Mesendoderm (in vitro differentiated cells): ENCODE data around the gene OR2V1.
A peak's percentile ranks its signal among the peaks of the same experiment; 100 is the strongest.
"Not testable (repeated sequence)": the region's sequence is repeated elsewhere in the genome, so short reads cannot be mapped to it uniquely, and the experiment has no call there.

ENCODE experiments used
- DNase-seq: peaks from one replicate; pipeline ENCODE4 v3.0.0; 2013
- H2AK5ac ChIP-seq: 2 replicates; pipeline ENCODE4 v1.6.1; 2013; ENCODE audit warnings: low read length, inconsistent platforms
- H2BK120ac ChIP-seq: 2 replicates; pipeline ENCODE4 v1.6.1; 2013; ENCODE audit warnings: low read depth, mild to moderate bottlenecking, low read length, moderate library complexity, mixed read lengths
- H2BK15ac ChIP-seq: replicated peaks from 2 replicates; pipeline ENCODE4 v1.6.1; 2013; ENCODE audit warnings: low read depth, mild to moderate bottlenecking, moderate library complexity
- H2BK5ac ChIP-seq: 2 replicates; pipeline ENCODE4 v1.6.1; 2013; ENCODE audit warnings: low read length, inconsistent platforms
- H3K18ac ChIP-seq: 2 replicates; pipeline ENCODE4 v1.6.1; 2013; ENCODE audit warnings: mild to moderate bottlenecking, low read length, mixed read lengths
- H3K23ac ChIP-seq: one replicate; pipeline ENCODE4 v1.6.1; 2013; ENCODE audit warnings: low read length
- H3K27ac ChIP-seq: 2 replicates; pipeline ENCODE4 v1.5.1; 2013; ENCODE audit warnings: low read depth, mild to moderate bottlenecking, inconsistent platforms, low read length, moderate library complexity
- H3K27me3 ChIP-seq: 2 replicates; pipeline ENCODE4 v1.6.1; 2013; ENCODE audit warnings: low read length, control low read depth, mild to moderate bottlenecking, inconsistent platforms; ENCODE audit not compliant: insufficient read depth, poor library complexity
- H3K36me3 ChIP-seq: 2 replicates; pipeline ENCODE4 v1.6.1; 2013; ENCODE audit warnings: low read length, inconsistent platforms; ENCODE audit not compliant: control insufficient read depth, insufficient read depth
- H3K4ac ChIP-seq: one replicate; pipeline ENCODE4 v1.6.1; 2013; ENCODE audit warnings: low read depth, mild to moderate bottlenecking, low read length, moderate library complexity
- H3K4me1 ChIP-seq: 2 replicates; pipeline ENCODE4 v1.6.1; 2013; ENCODE audit warnings: low read depth, low read length, inconsistent platforms; ENCODE audit not compliant: control insufficient read depth
- H3K4me2 ChIP-seq: 2 replicates; pipeline ENCODE4 v1.6.1; 2013; ENCODE audit warnings: low read length
- H3K4me3 ChIP-seq: 2 replicates; pipeline ENCODE4 v1.5.1; 2013; ENCODE audit warnings: mild to moderate bottlenecking, low read length
- H3K56ac ChIP-seq: one replicate; pipeline ENCODE4 v1.6.1; 2013; ENCODE audit warnings: low read length
- H3K79me1 ChIP-seq: 2 replicates; pipeline ENCODE4 v1.6.1; 2013; ENCODE audit warnings: low read length, inconsistent platforms
- H3K79me2 ChIP-seq: 2 replicates; pipeline ENCODE4 v1.6.1; 2013; ENCODE audit warnings: mild to moderate bottlenecking, low read length; ENCODE audit not compliant: control insufficient read depth, insufficient read depth
- H3K9ac ChIP-seq: 2 replicates; pipeline ENCODE4 v1.6.1; 2013; ENCODE audit warnings: low read length, inconsistent platforms
- H4K5ac ChIP-seq: one replicate; pipeline ENCODE4 v1.6.1; 2013; ENCODE audit warnings: low read length
- H4K8ac ChIP-seq: one replicate; pipeline ENCODE4 v1.6.1; 2013; ENCODE audit warnings: low read depth, mild to moderate bottlenecking, control low read depth, low read length, moderate library complexity
- WGBS: extraction: QIAGEN DNeasy Blood & Tissue Kit; methylation state at CpG from one replicate; pipeline ENCODE4 v1.1.7; 2013; ENCODE audit warnings: low lambda C conversion rate, missing lambda C conversion rate; ENCODE audit not compliant: insufficient coverage; ENCODE audit errors: extremely low coverage; 5-methylcytosine and 5-hydroxymethylcytosine counted together

The OR2V1 gene

GRCh38 chr5:181114844-181115778, 15.9 kb downstream of the OR2V1 start:
- Histone ChIP-seq H2AK5ac (no peak overlapping the region), H2BK15ac (no peak overlapping the region), H3K9ac (no peak overlapping the region), H4K8ac (no peak overlapping the region), H4K5ac (no peak overlapping the region), H3K4me3 (no peak overlapping the region), H3K27me3 (peaks cover 4% of the 10 kb centered on the region), H3K56ac (no peak overlapping the region), H3K4ac (no peak overlapping the region), H3K27ac (no peak overlapping the region), H3K23ac (no peak overlapping the region), H3K4me2 (no peak overlapping the region), H3K36me3 (no peaks in the 10 kb centered on the region), H2BK5ac (no peak overlapping the region), H3K4me1 (no peaks in the 10 kb centered on the region), H3K79me2 (no peaks in the 10 kb centered on the region), H3K18ac (no peak overlapping the region), H2BK120ac (no peak overlapping the region), H3K79me1 (no peaks in the 10 kb centered on the region)
- peak; percentile 45 for DNase-seq
- WGBS, result no CpG with 5 or more reads among the region's 47 CpGs

- Histone ChIP-seq H3K4me2 (no peak overlapping the region), H2BK5ac (no peak overlapping the region), H3K27ac (no peak overlapping the region), H3K36me3 (no peaks in the 10 kb centered on the region), H3K4me3 (no peak overlapping the region), H3K27me3 (peaks cover 4% of the 10 kb centered on the region), H2AK5ac (no peak overlapping the region), H3K4ac (no peak overlapping the region), H3K56ac (no peak overlapping the region), H4K5ac (no peak overlapping the region), H3K79me2 (no peaks in the 10 kb centered on the region), H3K4me1 (no peaks in the 10 kb centered on the region), H2BK120ac (no peak overlapping the region), H2BK15ac (no peak overlapping the region), H3K79me1 (no peaks in the 10 kb centered on the region), H3K9ac (no peak overlapping the region), H3K18ac (no peak overlapping the region), H3K23ac (no peak overlapping the region), H4K8ac (no peak overlapping the region)
- no CpG with 5 or more reads among the region's 33 CpGs for WGBS
- DNase-seq, result peak; percentile 19
Observed at GRCh38 chr5:181114284-181114843, 16.6 kb downstream of the OR2V1 start.

GRCh38 chr5:181113572-181113971, 17.4 kb downstream of the OR2V1 start:
- H3K79me1 ChIP-seq, H3K18ac ChIP-seq, H3K4me2 ChIP-seq, H4K8ac ChIP-seq, H3K23ac ChIP-seq, H2AK5ac ChIP-seq, H3K27ac ChIP-seq, H3K9ac ChIP-seq, DNase-seq, H4K5ac ChIP-seq, H2BK5ac ChIP-seq, H3K36me3 ChIP-seq, H3K27me3 ChIP-seq, H2BK15ac ChIP-seq, H3K56ac ChIP-seq, H3K4me3 ChIP-seq, H3K4ac ChIP-seq, H2BK120ac ChIP-seq, H3K79me2 ChIP-seq, H3K4me1 ChIP-seq: not testable (repeated sequence)
- WGBS, result no CpG with 5 or more reads among the region's 13 CpGs

GRCh38 chr5:181112476-181112875, 18.5 kb downstream of the OR2V1 start:
- H3K4me1 ChIP-seq, result no peaks in the 10 kb centered on the region
- no peak overlapping the region for H2AK5ac ChIP-seq
- H4K5ac ChIP-seq, result no peak overlapping the region
- H3K4me3 ChIP-seq, result no peak overlapping the region
- no peak overlapping the region for H3K27ac ChIP-seq
- no peak overlapping the region for H2BK120ac ChIP-seq
- H3K56ac ChIP-seq, result no peak overlapping the region
- no peak overlapping the region for H3K18ac ChIP-seq
- H3K4me2 ChIP-seq, result no peak overlapping the region
- no peak for DNase-seq
- H2BK15ac ChIP-seq, result no peak overlapping the region
- H3K27me3 ChIP-seq, result peaks cover 4% of the 10 kb centered on the region
- no peaks in the 10 kb centered on the region for H3K36me3 ChIP-seq
- WGBS, result no CpG with 5 or more reads among the region's 5 CpGs
- H2BK5ac ChIP-seq, result no peak overlapping the region
- H4K8ac ChIP-seq, result no peak overlapping the region
- no peak overlapping the region for H3K4ac ChIP-seq
- no peaks in the 10 kb centered on the region for H3K79me2 ChIP-seq
- no peak overlapping the region for H3K23ac ChIP-seq
- H3K9ac ChIP-seq, result no peak overlapping the region
- no peaks in the 10 kb centered on the region for H3K79me1 ChIP-seq

GRCh38 chr5:181111010-181111409, 20.0 kb downstream of the OR2V1 start:
- WGBS, result no CpG with 5 or more reads among the region's 5 CpGs
- no peak overlapping the region for H3K4me3 ChIP-seq
- no peak overlapping the region for H3K18ac ChIP-seq
- no peak overlapping the region for H2BK5ac ChIP-seq
- no peak overlapping the region for H3K4ac ChIP-seq
- H4K8ac ChIP-seq, result no peak overlapping the region
- no peaks in the 10 kb centered on the region for H3K79me1 ChIP-seq
- no peaks in the 10 kb centered on the region for H3K36me3 ChIP-seq
- H3K4me2 ChIP-seq, result no peak overlapping the region
- H3K27ac ChIP-seq, result no peak overlapping the region
- no peaks in the 10 kb centered on the region for H3K79me2 ChIP-seq
- no peak overlapping the region for H4K5ac ChIP-seq
- no peak overlapping the region for H3K56ac ChIP-seq
- peaks cover 2% of the 10 kb centered on the region for H3K27me3 ChIP-seq
- H3K4me1 ChIP-seq, result no peaks in the 10 kb centered on the region
- H2BK120ac ChIP-seq, result no peak overlapping the region
- H2AK5ac ChIP-seq, result no peak overlapping the region
- H2BK15ac ChIP-seq, result no peak overlapping the region
- H3K9ac ChIP-seq, result no peak overlapping the region
- no peak for DNase-seq
- no peak overlapping the region for H3K23ac ChIP-seq
